ENCODE data around the gene SLC28A2. TPM values are rescaled to one million over a fixed set of nuclear protein-coding genes. Genes with fewer than 3 reads are reported as not detected.

Gene SLC28A2
- total RNA-seq, 1 donor from 2014 or later, result 1.7 TPM

- Mint-ChIP-seq H3K4me1 (ENCODE audit: low read depth) (peaks cover 3% of the 10 kb centered on the region), H3K27ac (no peak overlapping the region), H3K36me3 (ENCODE audit: insufficient read depth) (no peaks in the 10 kb centered on the region), H3K27me3 (no peaks in the 10 kb centered on the region), H3K9me3 (ENCODE audit: low read depth) (peaks cover 13% of the 10 kb centered on the region), H3K4me3 (ENCODE audit: low read depth) (no peak overlapping the region)
- no peak for DNase-seq (ENCODE audit: low spot score, unreplicated experiment)
- TF ChIP-seq CTCF (IDR thresholded peaks at IDR 0.05; ENCODE audit: unreplicated experiment), result no peak
Observed at GRCh38 chr15:45319472-45320214, 67.6 kb downstream of the SLC28A2 start.

- no peaks in the 10 kb centered on the region for H3K36me3 Mint-ChIP-seq (ENCODE audit: insufficient read depth)
- H3K27me3 Mint-ChIP-seq, result no peaks in the 10 kb centered on the region
- no peak for TF ChIP-seq CTCF (IDR thresholded peaks at IDR 0.05; ENCODE audit: unreplicated experiment)
- peaks cover 7% of the 10 kb centered on the region for H3K9me3 Mint-ChIP-seq (ENCODE audit: low read depth)
- no peak for DNase-seq (ENCODE audit: low spot score, unreplicated experiment)
- H3K4me1 Mint-ChIP-seq (ENCODE audit: low read depth), result peaks cover 3% of the 10 kb centered on the region
- H3K4me3 Mint-ChIP-seq (ENCODE audit: low read depth), result no peak overlapping the region
- no peak overlapping the region for H3K27ac Mint-ChIP-seq
Observed at GRCh38 chr15:45320581-45321205, 68.7 kb downstream of the SLC28A2 start.

GRCh38 chr15:45326280-45326679 lies 74.2 kb downstream of the SLC28A2 start:
- Mint-ChIP-seq H3K9me3 (ENCODE audit: low read depth) (peaks cover 6% of the 10 kb centered on the region), H3K27ac (no peak overlapping the region), H3K4me1 (ENCODE audit: low read depth) (peaks cover 7% of the 10 kb centered on the region), H3K36me3 (ENCODE audit: insufficient read depth) (no peaks in the 10 kb centered on the region), H3K4me3 (ENCODE audit: low read depth) (no peak overlapping the region), H3K27me3 (no peaks in the 10 kb centered on the region)
- TF ChIP-seq CTCF (IDR thresholded peaks at IDR 0.05; ENCODE audit: unreplicated experiment), result no peak
- no peak for DNase-seq (ENCODE audit: low spot score, unreplicated experiment)

GRCh38 chr15:45326741-45327140 lies 74.7 kb downstream of the SLC28A2 start:
- no peak overlapping the region for H3K4me3 Mint-ChIP-seq (ENCODE audit: low read depth)
- peaks cover 7% of the 10 kb centered on the region for H3K4me1 Mint-ChIP-seq (ENCODE audit: low read depth)
- peaks cover 6% of the 10 kb centered on the region for H3K9me3 Mint-ChIP-seq (ENCODE audit: low read depth)
- no peak for DNase-seq (ENCODE audit: low spot score, unreplicated experiment)
- no peak overlapping the region for H3K27ac Mint-ChIP-seq
- no peaks in the 10 kb centered on the region for H3K36me3 Mint-ChIP-seq (ENCODE audit: insufficient read depth)
- H3K27me3 Mint-ChIP-seq, result no peaks in the 10 kb centered on the region
- TF ChIP-seq CTCF (IDR thresholded peaks at IDR 0.05; ENCODE audit: unreplicated experiment), result no peak

Other genes with a start within 250 kb of the SLC28A2 start
- gene SORD, start 229.0 kb upstream of the SLC28A2 start, total RNA-seq, result 247 and 300 TPM in 2 replicates
- 0.53 and 1.1 TPM in 2 replicates for gene DUOX2, start 138.1 kb upstream of the SLC28A2 start, total RNA-seq
- not detected in 2 replicates for gene DUOXA2, start 137.9 kb upstream of the SLC28A2 start, total RNA-seq
- 1.3 and 1.4 TPM in 2 replicates for gene DUOXA1, start 122.4 kb upstream of the SLC28A2 start, total RNA-seq
- 1.4 and 1.6 TPM in 2 replicates for gene DUOX1, start 122.2 kb upstream of the SLC28A2 start, total RNA-seq
- 61.1 and 61.7 TPM in 2 replicates for gene SHF, start 64.3 kb upstream of the SLC28A2 start, total RNA-seq
- 64.1 and 75.5 TPM in 2 replicates for gene GATM, start 126.3 kb downstream of the SLC28A2 start, total RNA-seq

Measured in progenitor cell of endocrine pancreas (in vitro differentiated cells).